Hematopoietic multipotent progenitor cell treated with erythropoietin and hydrocortisone succinate and interleukin-3 and kit ligand, for 15 days (in vitro differentiated cells): Measurements from ENCODE around the gene ZCCHC3.

Experiments
- DNase-seq: peaks from one replicate; pipeline ENCODE4 v3.0.0-alpha.2; 2015; ENCODE audit warnings: low spot score

The ZCCHC3 gene

GRCh38 chr20:346640-347316 lies 49.4 kb downstream of the ZCCHC3 start, which contains the start of gene NRSN2:
Gene NRSN2, plus strand, starts transcription at chr20:347111. Its CDS starts 2,533 bp downstream, at chr20:349644.
- DNase-seq, result no peak

- no peak for DNase-seq
These were observed 49.9 kb downstream of the ZCCHC3 start for GRCh38 chr20:347317-347639.

DNA sequence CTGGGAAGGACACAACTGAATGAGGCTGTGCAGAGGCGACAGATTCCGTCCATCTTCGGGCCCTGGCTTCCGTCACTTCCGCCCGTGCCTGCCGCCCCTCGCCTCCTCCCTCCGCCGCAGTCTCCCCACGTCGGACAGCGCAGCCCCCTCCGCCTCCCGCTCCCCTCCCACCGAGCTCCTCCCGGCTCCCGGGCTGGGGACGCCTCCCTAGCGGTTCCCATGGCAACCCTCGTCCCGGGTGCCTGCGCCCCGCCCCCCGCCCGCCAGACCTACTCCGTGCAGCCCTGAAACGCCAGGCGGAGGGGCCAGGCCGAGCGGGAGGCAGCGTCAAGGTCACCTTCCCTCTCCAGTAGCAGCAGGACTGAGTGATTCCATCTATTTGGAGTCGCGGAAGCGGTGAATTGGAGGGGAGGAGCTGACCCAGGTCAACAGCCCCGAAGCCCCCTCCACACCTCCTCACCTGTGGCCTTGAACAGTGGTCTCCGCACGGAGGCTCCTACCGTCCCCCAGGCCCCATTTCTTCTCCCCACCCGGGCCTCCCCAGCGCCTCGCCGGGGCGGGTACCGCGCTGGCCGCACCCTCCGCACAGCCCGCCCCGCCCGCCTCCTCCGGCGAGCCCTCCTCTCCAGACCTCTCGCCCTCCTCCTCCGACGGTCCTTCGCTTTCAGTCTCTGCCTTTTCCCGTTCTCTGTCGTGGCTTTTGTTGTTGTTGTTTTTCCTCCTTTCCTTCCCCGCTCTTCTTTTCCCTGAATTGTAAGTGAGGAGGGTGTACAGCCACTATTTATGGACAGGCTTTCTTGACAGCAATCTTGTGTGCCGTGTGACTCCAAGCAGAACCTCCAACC lies 50.5 kb downstream of the ZCCHC3 start:
- DNase-seq, result peak; percentile 34

DNA sequence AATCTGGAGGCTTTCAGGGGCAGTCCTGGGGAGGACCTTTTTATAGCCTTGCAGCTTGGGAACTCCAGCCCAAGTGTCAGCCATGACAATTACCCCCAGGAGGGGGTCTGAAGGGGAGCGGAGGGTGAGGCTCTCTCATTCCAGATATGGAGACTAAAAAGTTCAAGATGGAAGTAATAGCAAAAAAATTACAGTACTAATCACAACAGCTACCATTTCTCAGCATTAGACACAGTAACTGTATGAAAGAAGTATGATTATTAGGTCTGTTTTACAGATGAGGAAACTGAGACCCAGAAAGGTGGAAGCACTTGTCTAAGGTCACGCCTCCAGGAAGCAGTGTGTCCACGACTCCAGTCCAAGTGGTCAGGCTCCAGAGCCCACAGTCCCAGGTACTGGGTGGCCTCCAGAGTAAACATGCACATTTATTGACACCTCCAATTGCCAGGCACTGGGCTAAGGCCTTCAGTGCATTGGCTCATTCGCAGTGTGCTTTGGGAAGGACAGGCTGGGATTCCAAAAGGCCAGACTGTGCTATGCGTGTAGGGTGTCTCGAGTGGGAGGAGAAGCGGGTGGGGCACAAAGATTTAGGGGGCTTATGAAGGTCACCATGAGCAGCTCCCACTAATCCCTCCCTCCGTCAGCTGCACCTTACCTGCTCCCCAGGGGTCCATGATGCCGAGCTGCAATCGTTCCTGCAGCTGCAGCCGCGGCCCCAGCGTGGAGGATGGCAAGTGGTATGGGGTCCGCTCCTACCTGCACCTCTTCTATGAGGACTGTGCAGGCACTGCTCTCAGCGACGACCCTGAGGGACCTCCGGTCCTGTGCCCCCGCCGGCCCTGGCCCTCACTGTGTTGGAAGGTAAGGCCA lies 51.8 kb downstream of the ZCCHC3 start:
- DNase-seq, result no peak
